GM18520 (cell line): Measurements from ENCODE around the gene MEG3.
"Not testable (repeated sequence)": the region's sequence is repeated elsewhere in the genome, so short reads cannot be mapped to it uniquely, and the experiment has no call there.

Source experiments
- ATAC-seq: cut with Tn5 transposase; IDR thresholded peaks from one replicate; pipeline ENCODE4 v1.9.1; 2021; ENCODE audit not compliant: unreplicated experiment

MEG3 gene

DNA sequence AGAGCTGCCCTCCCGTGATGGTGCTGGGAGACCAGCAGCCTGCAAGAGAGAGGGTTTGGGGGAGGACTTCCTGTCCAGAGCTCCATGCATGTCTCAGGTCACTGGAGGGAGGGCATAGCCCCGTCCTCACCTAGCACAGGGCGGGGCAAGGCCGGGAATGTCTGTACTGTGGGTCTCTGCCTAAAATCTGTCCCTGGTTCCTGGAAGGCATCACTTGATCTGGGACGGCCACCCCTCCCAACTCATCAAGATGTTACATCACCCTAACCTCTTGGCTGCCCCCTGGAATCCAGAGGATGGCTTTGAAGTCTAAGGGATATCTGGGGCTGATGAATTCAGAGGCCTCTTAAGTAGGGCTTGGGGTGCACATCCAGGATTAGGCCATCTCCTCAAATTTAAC lies 37.0 kb upstream of the MEG3 start:
- ATAC-seq, result no peak

DNA sequence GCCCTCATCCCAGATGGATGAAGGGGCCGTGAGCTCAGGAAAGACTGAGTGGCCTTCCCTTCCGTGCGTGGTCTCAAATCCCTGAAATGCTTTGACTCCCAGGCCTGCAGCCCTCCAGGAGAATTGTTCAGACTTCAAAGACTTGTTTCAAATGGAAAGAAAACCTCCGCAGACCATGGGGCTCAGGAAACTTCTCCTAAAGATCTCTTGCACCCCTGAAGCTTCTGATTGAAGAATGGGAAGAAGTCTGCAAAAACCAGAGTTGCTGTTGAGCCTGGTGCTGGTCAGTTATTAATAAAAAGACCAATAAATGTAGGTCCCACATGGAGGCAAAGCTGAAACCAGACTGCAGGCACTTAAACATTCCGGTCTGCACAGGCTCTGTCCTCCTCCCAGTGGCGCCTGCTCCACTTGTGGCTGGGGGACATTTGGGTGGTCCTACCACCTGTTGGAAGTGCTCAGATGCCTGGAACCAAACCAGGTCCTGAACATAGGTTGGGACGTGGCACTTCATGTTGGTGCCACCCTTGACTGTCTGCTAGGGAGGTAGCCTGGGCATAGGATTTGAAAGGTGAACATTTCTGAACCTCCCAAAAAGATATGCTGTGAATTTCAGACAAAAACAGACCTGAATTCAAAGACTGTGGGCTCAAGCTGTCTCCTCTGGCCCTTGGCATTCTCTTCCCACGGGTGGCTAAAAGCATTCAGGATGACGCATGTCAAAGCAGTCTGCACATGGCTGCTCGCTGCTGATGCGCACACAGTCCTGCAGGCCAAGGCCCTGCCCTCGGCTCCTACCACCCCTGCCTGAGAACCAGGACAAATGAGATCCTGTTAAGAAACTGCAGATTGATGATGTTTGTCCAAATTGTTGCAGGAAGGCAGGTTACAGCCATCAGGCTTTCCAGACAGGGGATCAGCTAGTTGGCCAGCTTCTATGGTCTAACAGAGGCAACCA lies 36.2 kb upstream of the MEG3 start:
- ATAC-seq, result no peak

DNA sequence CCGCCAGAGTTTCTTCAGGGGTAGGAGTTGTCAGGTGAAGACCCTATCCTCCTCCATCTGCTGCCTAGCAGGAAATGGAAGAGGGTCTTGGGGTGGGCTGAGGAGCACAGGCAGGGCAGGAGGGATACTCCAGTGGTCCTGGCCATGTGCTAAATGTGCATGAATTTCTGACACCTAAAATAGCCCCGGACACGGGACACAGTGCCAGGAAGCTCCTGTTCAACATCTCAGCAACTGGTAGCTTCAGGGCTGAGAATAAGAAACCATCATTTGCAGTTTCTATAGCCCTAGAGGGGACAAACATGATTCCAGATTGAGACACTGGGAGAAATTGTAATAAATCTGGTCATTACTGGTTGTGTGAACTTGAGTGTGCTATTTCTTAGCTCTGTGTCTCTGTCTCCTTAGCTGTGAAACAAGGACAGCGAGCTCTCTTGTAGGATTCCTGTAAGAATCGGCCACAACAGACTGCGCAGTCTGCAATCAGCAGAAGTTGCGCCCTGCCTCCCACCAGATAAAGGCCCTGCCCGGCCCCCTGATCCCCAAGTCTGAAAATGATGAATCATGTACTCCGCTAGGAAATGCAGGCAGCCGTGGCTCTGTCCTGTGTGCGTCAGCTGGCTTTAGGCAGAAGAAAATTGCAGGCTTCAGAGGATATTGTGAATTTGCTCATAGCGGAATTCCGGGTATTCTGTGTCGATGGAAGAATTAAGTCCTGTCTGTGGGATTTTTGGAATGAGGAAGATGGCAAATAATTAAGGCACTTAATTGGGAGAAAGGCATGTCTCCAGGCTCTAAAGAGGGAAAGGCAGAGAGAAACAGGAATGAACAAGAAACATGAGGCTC lies 35.2 kb upstream of the MEG3 start:
- no peak for ATAC-seq

DNA sequence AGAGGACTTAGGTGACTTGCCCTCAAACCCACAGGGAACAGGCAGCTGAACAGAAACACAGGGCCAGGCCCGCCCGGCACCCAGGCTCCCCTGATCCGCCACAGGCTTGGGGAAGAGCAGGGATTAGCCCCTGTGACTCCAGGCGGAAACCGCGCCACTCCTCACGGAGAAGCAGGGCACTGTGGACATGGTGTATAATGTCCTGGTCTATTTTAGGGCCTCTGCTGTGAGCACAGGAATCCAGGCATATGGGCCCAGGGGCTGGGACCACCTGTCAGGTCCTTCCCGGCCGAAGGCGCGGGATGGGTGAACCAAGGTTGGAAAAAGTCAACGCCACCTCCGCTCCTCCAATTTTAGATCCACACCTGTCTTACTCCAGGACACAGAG lies 34.6 kb upstream of the MEG3 start:
- no peak for ATAC-seq

DNA sequence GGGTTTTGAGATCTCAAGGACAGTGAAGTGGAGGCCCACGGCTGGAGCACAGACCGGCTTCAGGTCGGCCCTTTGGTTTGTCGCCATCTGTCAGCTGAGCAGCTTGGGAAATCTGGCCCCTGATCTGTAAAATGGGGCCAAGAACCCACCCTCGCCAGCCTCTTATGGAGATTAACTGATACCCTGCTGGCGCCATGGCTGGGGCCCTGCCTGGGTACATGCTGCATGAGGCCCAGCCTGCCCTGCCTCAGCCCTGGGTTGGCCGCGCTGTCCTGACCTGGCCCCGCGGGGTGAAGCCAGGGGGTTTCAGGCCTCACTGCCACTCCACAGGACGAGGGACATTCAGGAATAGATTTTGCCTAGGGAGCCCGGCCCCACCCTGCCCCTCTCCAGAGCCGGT lies 33.9 kb upstream of the MEG3 start:
- no peak for ATAC-seq

DNA sequence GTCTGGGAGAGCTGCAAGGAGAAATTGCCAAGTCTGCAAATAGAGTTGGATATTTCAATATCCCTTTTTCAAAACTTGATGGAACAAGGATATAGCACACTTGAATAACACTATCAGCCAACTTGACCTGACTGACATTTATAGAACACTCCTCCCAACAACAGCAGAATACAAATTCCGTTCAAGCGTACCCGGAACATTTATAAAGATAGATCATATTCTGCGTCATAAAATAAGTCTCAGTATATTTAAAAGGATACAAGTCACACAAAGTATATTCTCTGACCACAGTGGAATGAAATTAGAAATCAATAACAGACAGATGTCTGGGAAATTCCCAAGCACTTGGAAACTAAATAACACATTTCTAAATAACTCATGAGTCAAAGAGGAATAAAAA lies 29.0 kb upstream of the MEG3 start:
- no peak for ATAC-seq

DNA sequence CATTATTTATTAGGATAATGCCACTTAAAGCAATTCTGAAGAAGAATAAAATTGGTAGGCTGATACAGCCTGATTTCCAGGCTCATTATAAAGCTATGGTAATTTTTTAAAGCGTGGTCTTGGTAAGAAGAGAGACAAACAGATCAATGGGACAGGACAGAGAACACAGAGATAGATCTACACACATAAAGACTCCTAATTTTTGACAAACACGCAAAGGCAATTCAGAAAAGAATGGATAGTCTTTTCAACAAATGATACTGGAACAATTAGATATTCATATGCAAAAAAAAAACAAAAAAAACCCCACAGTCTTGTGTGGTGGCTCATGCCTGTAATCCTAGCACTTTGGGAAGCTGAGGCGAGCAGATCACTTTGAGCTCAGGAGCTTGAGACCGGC lies 25.9 kb upstream of the MEG3 start:
- no peak for ATAC-seq

DNA sequence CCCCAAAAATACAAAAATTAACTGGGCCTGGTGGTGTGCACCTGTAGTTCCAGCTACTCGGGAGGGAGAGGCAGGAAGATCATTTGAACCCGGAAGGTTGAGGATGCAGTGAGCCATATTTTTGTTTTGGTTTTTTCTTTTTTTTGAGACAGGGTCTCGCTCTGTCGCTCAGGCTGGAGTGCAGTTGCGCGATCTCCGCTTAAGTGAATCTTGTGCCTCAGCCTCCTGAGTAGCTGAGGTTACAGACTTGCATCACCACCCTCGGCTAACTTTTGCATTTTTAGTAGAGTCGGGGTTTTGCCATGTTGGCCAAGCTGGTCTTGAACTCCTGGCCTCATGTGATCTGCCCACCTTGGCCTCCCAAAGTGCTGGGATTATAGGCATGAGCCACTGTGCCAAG lies 24.5 kb upstream of the MEG3 start:
- not testable (repeated sequence) for ATAC-seq

DNA sequence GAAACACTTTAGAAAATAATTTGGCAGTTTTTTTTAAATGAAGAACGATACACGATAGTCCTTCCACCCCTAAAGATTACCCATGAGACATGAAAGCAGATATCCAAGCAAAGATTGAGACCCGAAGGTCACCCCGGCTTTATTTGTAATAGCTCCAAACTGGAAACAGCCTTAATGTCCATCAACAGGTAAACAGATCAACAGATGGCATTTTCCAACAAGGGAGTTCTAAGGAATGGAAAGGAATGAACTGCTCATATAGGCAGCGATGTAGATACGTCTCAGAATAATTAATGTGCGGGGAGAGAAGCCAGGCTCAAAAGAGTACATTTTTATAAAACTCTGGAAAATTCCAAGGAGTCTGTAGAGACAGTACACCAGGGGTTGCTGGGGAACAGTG lies 23.7 kb upstream of the MEG3 start:
- no peak for ATAC-seq

DNA sequence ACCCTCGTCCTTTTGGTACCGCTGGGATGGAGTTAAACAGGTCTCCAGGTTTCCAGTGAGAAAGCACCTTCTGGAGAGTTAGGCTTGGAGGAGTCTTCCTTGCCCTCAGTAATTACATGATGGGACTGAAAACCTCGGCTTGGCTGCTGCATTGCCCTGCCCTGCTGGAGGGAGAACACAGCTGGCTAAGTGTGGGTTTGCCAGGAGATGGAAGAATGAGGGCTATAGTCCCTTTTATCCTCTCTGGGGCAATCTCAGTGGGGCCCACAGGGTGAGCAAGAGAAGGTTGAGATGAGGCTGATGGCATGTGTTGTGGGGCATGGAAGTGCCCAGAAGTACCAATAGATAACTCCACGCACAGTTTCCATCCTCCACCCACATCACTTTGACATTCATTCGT lies 23.2 kb upstream of the MEG3 start:
- no peak for ATAC-seq

DNA sequence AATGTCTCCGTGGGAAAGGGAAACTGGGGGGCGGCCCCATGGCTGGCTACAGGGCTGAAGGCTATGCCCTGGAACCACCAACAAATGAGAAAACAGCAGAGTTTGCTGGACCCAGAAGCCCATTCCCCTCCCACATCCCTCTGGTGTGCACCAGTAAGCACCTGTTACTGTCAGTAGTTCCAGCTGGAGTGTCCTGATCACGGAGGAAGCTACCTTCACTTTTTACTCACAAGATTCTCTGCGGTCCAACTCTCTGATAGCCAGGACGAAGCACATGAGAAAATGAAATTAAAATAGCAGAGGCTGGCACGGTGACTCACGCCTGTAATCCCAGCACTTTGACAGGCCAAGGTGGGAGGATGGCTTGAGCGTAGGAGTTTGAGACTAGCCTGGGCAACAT lies 22.7 kb upstream of the MEG3 start:
- no peak for ATAC-seq

DNA sequence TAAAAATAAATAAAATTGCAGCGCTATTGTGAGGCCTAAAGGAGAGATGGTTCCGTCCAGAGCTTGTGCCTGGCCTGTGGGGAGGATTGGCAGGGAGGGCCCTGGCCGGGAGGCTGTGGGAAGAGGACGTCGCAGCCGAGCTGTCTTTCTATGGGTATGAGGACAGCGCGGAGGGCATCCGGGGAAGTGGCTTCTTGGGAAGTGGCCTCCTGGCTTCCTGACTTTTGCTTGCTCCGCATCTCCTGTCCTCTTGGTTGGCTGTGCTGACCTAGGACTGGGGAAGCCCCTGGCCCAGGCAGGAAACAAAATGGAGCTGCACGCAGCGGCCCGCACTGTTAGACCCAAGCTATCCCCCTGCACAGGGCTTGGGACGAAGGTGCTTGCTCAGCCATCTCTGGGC lies 22.2 kb upstream of the MEG3 start:
- no peak for ATAC-seq

DNA sequence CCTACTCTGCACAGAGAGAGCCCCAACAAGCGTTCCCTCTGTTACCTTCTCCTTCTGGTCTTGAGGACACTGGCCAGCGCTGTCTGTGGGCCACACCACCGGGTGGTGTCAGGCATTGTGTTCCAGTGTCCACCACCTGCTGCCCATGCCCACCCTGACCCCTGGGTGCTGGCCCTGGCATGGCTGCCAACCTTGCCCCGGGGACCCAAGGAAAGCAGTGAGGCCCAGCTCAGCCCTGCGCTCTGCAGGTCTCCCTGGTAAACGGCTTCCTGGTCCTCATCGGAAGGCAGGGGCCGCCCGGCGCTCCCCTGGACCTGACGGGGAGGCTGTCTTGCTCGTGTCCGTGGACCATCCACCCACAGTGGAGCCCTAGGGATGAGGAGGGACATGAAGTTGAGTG lies 21.8 kb upstream of the MEG3 start:
- no peak for ATAC-seq

DNA sequence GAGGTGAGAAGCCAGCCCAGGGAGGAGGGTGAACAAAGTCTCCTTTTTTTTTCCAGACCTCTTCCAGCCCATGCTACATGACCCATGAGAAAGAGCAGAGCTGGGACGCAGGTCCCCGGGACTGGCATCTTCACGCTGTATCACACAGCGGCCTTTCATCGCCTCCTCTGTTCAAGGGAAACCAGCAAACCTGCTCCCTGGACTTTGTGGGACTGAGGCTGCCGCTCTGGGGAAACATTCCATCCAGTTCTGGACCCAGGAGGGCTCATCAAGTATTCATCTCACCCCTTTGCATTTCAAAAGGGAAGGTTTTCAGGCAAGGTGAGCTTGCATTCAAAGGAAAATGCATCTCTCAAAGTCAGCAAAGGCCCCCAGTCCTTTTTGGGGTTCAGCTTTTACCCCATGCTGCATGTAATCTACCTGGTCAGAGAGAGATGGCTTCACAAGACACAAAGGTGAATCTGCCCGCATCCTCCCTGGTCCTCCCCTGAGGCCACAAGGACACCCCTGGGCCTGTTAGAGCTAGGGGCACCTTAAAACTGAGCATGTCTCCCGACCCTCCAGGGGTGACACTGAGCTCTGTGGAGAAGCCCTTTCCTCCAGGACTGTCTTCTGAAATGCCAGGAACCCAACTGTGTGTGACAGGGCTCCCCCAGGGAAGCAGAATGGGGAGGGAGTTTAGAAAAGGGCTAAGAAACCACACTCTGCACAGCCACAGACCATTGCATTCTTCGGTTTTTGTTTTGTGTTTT lies 21.2 kb upstream of the MEG3 start:
- no peak for ATAC-seq

DNA sequence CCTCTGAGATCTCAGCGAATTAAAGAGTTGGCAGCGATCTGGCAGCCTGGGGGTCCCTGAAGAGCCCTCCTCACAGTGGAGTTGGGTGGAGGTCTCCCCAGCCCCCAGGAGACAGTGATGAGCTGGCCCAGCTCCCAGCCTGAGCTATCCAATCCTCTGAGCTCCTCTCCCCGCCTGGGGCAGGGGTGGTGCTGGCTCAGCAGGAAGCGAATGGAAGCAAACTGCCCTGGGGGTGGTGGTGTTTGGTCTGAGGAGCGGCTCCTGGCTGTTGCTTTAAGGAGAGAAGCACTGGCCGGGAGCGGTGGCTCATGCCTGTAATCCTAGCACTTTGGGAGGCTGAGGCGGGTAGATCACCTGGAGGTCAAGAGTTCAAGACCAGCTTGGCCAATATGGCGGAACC lies 19.5 kb upstream of the MEG3 start:
- no peak for ATAC-seq

DNA sequence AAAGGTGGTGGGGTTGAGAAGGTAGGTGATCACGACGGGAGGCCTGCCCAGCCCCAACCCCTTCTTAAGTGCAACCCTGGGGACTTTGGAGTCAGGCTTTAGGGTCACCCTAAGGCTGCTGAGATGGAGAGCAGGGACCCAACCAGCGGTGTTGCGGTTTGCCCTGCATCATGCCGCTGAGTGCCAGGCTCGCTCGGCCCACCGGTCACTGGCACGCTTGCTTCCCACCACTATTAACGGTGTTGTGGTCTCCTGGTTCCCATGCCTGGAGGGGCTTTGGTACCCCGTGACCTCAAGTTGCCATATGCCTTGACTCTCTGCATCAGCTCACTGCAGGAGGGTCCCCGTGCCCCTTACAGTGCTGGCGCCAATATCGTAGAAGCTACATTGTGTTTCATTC lies 18.4 kb upstream of the MEG3 start:
- no peak for ATAC-seq

DNA sequence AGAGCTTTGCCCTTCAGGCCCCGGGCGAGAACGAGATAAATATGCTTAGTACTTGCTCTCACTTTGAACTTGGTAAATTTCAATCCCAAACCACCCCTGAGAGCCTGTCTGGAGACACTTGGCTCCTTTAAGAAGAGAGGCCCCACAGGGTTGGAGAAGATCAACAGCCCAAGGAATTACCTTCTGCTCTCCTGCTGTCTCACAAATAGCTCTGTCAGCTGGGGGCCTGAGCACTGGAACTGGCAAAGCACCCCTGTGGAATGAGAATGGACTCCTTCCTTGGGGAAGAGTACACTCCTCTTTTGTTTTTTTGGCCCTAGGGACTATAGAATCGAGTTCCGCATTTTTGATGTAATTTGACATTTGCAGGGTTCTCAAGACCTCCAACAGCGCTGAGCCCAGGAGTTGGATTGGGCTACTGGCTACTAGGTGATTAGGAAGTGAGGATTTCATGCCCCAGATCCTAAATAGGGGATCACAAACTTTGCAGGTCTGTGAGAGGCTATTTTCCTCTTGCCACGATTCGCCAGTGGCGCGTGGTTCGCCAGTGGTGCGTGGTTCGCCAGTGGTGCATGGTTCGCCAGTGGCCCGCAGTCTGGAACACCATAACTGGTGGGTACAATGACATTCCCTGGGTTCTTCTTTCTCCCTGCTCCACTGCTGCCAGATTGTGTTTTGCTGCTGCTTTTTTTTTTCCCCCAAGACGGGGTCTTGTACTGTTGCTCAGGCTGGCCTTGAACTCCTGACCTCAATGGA lies 17.8 kb upstream of the MEG3 start:
- ATAC-seq, result no peak

DNA sequence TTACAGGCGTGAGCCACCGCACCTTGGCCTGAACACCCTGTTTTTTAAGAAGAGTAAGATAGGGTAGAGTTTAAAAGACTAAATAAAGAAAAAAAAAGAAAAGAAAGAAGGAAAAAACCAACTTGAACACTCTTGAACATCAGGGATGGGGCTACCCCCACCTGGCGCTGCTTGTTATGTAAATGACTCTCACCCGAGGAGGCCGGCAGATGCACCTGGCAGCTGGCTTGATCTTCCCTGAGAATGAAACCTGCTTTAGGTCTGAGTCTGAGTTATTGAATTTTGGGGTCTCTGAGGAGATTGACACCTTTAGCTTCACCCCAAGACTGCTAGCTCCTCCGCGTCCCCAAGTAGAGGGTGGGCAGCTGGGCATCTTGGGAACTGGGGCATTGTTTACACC lies 15.5 kb upstream of the MEG3 start:
- ATAC-seq, result no peak

DNA sequence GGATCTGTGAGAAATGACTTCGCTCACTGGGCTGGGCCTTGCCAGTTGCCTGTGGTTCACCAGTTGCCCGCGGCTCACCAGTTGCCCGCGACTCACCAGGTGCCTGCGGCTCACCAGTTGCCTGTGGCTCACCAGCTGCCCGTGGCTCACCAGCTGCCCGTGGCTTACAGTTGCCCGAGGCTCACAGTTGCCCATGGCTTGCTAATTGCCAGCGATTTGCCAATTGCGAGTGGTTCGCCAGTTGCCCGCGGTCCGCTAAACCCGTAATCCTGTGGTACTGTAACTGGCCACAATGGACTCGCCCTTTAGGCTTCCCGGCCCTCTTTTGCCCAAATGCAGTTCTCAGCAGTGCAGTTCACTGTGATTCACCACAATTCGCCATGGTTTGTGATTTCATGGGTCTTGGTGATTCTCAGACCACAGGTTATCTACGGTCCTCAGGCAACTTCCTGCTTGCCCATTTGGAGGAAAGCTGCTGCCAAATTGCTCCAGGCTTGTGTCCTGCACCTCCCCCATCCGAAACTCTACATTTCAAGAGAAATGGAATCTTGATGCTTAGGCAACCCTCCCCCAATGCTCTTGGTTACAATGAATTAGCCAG lies 15.0 kb upstream of the MEG3 start:
- ATAC-seq, result no peak

DNA sequence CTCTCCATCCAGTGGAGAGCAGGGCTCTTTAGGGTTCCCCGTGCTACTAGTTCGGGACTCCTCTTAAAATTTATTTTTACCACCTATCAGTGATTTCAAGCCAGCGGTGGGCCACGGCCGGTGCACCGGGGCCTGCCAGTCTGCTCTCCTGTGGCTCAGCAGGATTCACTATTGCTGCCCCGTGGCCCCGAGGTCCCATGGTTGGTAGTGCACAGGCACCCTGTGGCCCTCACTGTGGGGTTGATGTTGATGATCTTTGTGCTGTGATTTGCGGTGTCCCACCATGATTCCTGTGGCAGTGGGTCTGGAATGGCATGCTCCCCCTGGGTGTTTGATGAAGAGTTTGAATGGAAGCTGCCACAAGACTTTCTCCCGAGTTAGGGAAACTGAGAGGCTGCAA lies 12.6 kb upstream of the MEG3 start:
- no peak for ATAC-seq
